Liver (tissue), 9 donors: Measurements from ENCODE around the gene PITX2. TPM values are rescaled to one million over a fixed set of nuclear protein-coding genes. Genes with fewer than 3 reads are reported as not detected.
A peak's percentile ranks its signal among the peaks of the same experiment; 100 is the strongest.

Source experiments
- DNase-seq: peaks from one replicate; pipeline ENCODE4 v3.0.0-alpha.2; 2017; ENCODE audit warnings: low spot score
- H3K27ac ChIP-seq, 2 donors: one replicate each; pipeline ENCODE4 v1.7.0; 2013; ENCODE audit warnings: inconsistent platforms in 2 of 2, low read length in 2 of 2, control low read depth in 1 of 2, low read depth in 1 of 2, mild to moderate bottlenecking in 1 of 2
- H3K27me3 ChIP-seq, 4 donors: one replicate each; pipeline versions ENCODE4 v1.6.1 to v1.7.0; 2013; ENCODE audit warnings: low read length in 3 of 4, inconsistent platforms in 1 of 4, mild to moderate bottlenecking in 1 of 4, moderate library complexity in 1 of 4; ENCODE audit not compliant: control insufficient read depth in 4 of 4, insufficient read depth in 4 of 4
- H3K36me3 ChIP-seq, 4 donors: one replicate each; pipeline versions ENCODE4 v1.6.1 to v1.7.0; 2013; ENCODE audit warnings: low read length in 3 of 4, mild to moderate bottlenecking in 3 of 4, low read depth in 1 of 4, moderate library complexity in 1 of 4; ENCODE audit not compliant: control insufficient read depth in 4 of 4, insufficient read depth in 3 of 4
- H3K4me1 ChIP-seq, 4 donors: one replicate each; pipeline versions ENCODE4 v1.6.1 to v1.7.0; 2013; ENCODE audit warnings: low read length in 3 of 4, mild to moderate bottlenecking in 3 of 4, moderate library complexity in 1 of 4; ENCODE audit not compliant: control insufficient read depth in 4 of 4, insufficient read depth in 4 of 4
- H3K4me3 ChIP-seq, 3 donors: one replicate each; pipeline versions ENCODE4 v1.6.1 to v1.7.0; 2013; ENCODE audit warnings: low read length in 3 of 3, control low read depth in 1 of 3, low read depth in 1 of 3, mild to moderate bottlenecking in 1 of 3
- H3K9ac ChIP-seq, 2 donors: one replicate each; pipeline ENCODE4 v1.7.0; 2013; ENCODE audit warnings: low read length in 2 of 2, mild to moderate bottlenecking in 2 of 2, moderate library complexity in 2 of 2, control low read depth in 1 of 2, low read depth in 1 of 2
- H3K9me3 ChIP-seq, 4 donors: one replicate each; pipeline versions ENCODE4 v1.6.1 to v1.7.0; 2013; ENCODE audit warnings: low read length in 3 of 4; ENCODE audit not compliant: control insufficient read depth in 4 of 4
- ATF3 ChIP-seq: IDR thresholded peaks from 2 replicates; pipeline ENCODE4 v1.6.1; 2016; ENCODE audit warnings: antibody characterized with exemption
- CTCF ChIP-seq: fragments of 150-350 bp; IDR thresholded peaks from 2 replicates; pipeline ENCODE4 v1.5.1; 2017; ENCODE audit warnings: improper control_type of control experiment, low read depth, low read length; ENCODE audit not compliant: missing input control
- FOXA1 ChIP-seq: IDR thresholded peaks from 2 replicates; pipeline ENCODE4 v1.6.1; 2016; ENCODE audit warnings: antibody characterized with exemption
- FOXA2 ChIP-seq: IDR thresholded peaks from 2 replicates; pipeline ENCODE4 v1.6.1; 2016; ENCODE audit warnings: antibody characterized with exemption
- GABPA ChIP-seq, 2 donors: IDR thresholded peaks in 1 of 2; conservative IDR thresholded peaks in 1 of 2; 2 replicates each; pipeline ENCODE4 v1.6.1; 2016; ENCODE audit warnings: antibody characterized with exemption in 2 of 2, mild to moderate bottlenecking in 1 of 2, moderate library complexity in 1 of 2
- HNF4A ChIP-seq, 2 donors: conservative IDR thresholded peaks; 2 replicates each; pipeline ENCODE4 v1.6.1; 2016; ENCODE audit warnings: antibody characterized with exemption in 2 of 2, mild to moderate bottlenecking in 2 of 2
- HNF4G ChIP-seq: IDR thresholded peaks from 2 replicates; pipeline ENCODE4 v1.6.1; 2016; ENCODE audit warnings: antibody characterized with exemption
- JUND ChIP-seq, 2 donors: IDR thresholded peaks; 2 replicates each; pipeline ENCODE4 v1.6.1; 2016; ENCODE audit warnings: antibody characterized with exemption in 2 of 2
- MAX ChIP-seq: IDR thresholded peaks from 2 replicates; pipeline ENCODE4 v1.6.1; 2016; ENCODE audit warnings: antibody characterized with exemption
- RAD21 ChIP-seq, 2 donors: IDR thresholded peaks; 2 replicates each; pipeline ENCODE4 v1.6.1; 2016; ENCODE audit warnings: antibody characterized with exemption in 2 of 2, mild to moderate bottlenecking in 2 of 2
- REST ChIP-seq: IDR thresholded peaks from 2 replicates; pipeline ENCODE4 v1.6.1; 2016; ENCODE audit warnings: antibody characterized with exemption, mild to moderate bottlenecking
- RXRA ChIP-seq, 2 donors: IDR thresholded peaks; 2 replicates each; pipeline ENCODE4 v1.6.1; 2017 to 2018; ENCODE audit warnings: antibody characterized with exemption in 2 of 2, mild to moderate bottlenecking in 1 of 2
- SP1 ChIP-seq: IDR thresholded peaks from 2 replicates; pipeline ENCODE4 v1.6.1; 2018; ENCODE audit warnings: antibody characterized with exemption, mild to moderate bottlenecking
- TAF1 ChIP-seq: conservative IDR thresholded peaks from 2 replicates; pipeline ENCODE4 v1.6.1; 2016; ENCODE audit warnings: antibody characterized with exemption, mild to moderate bottlenecking
- YY1 ChIP-seq: IDR thresholded peaks from 2 replicates; pipeline ENCODE4 v1.6.1; 2016; ENCODE audit warnings: antibody characterized with exemption, mild to moderate bottlenecking
- ZBTB33 ChIP-seq: IDR thresholded peaks from 2 replicates; pipeline ENCODE4 v1.6.1; 2016; ENCODE audit warnings: antibody characterized with exemption
- WGBS: extraction: QIAGEN DNeasy Blood & Tissue Kit; methylation state at CpG from one replicate; pipeline ENCODE4 v1.1.7; 2013; 5-methylcytosine and 5-hydroxymethylcytosine counted together
- polyA plus RNA-seq, 2 donors: library from polyadenylated mRNA; stranded (reverse) in 1 of 2; unstranded in 1 of 2; fragments of 200-250 nt in 1 of 2; fragments of >200 nt in 1 of 2; fragmentation: Nextera tagmentation in 1 of 2; extraction: Ambion mirVana in 1 of 2; gene quantifications; one replicate each; pipeline versions ENCODE4 v1.2.1 to v1.2.3, GENCODE V29; 2013 to 2015
- total RNA-seq, 2 donors: library from RNA; depleted of rRNA; stranded (reverse); fragments of >200 nt; gene quantifications; one replicate each; pipeline ENCODE4 v1.2.3, GENCODE V29; 2014
- donor health status: healthy.
- donor health status: healthy.
- donor health status: healthy.
- donor health status: healthy.
- donor health status: healthy.

The PITX2 gene
- total RNA-seq (not detected), polyA plus RNA-seq (under 1 TPM in 1 of 2 donors, not detected in 1; 0.06 TPM)

GRCh38 chr4:110622841-110623717 lies at the start of gene PITX2:
Gene PITX2, minus strand, starts transcription at chr4:110623077. Its CDS starts 617 bp downstream, at chr4:110622460.
- Histone ChIP-seq H3K4me1 (peaks cover 14 to 38% (median 23%) of the 10 kb centered on the region in 4 donors), H3K36me3 (no peaks in the 10 kb centered on the region), H3K27ac (no peak within 1 kb of the TSS), H3K4me3 (peak within 1 kb of the TSS in 2 of 3 donors; percentile 9 to 35), H3K27me3 (peaks cover 4 to 62% (median 26%) of the 10 kb centered on the region in 4 donors), H3K9me3 (peaks cover 0 to 8% (median 0%) of the 10 kb centered on the region in 4 donors), H3K9ac (no peak within 1 kb of the TSS)
- no peak for TF ChIP-seq RXRA (IDR thresholded peaks at IDR 0.05)
- TF ChIP-seq REST, result no peak
- no peak for TF ChIP-seq HNF4A (conservative IDR thresholded peaks at IDR 0.05)
- TF ChIP-seq SP1, result peak; percentile 26
- TF ChIP-seq RAD21 (IDR thresholded peaks at IDR 0.05), result no peak
- TF ChIP-seq FOXA2, result no peak
- TF ChIP-seq JUND (IDR thresholded peaks at IDR 0.05), result no peak
- 5% methylated on average over 56 of the region's 56 CpGs for WGBS
- no peak for DNase-seq

- DNase-seq, result no peak
- Histone ChIP-seq H3K4me1 (no peaks in the 10 kb centered on the region), H3K27ac (no peak overlapping the region), H3K27me3 (peaks cover 0 to 2% (median 0%) of the 10 kb centered on the region in 4 donors), H3K4me3 (no peak overlapping the region), H3K9me3 (no peaks in the 10 kb centered on the region), H3K9ac (no peak overlapping the region), H3K36me3 (no peaks in the 10 kb centered on the region)
- TF ChIP-seq FOXA1 (no peak), CTCF (no peak), HNF4G (no peak), RXRA (IDR thresholded peaks at IDR 0.05) (no peak), ZBTB33 (no peak), RAD21 (IDR thresholded peaks at IDR 0.05) (no peak), ATF3 (no peak), HNF4A (conservative IDR thresholded peaks at IDR 0.05) (no peak), YY1 (no peak), TAF1 (no peak), SP1 (no peak), FOXA2 (no peak), JUND (IDR thresholded peaks at IDR 0.05) (no peak), MAX (no peak), GABPA (IDR thresholded peaks at IDR 0.05 in 1 of 2, conservative IDR thresholded peaks at IDR 0.05 in 1 of 2) (no peak), REST (no peak)
- WGBS, result 87% methylated on average over 5 of the region's 5 CpGs
Observed at GRCh38 chr4:110671679-110672078, 48.8 kb upstream of the PITX2 start.
